CD4-positive, alpha-beta T cell treated with Interferon alpha-2 for 1 hour (primary cell): ENCODE measurements around the gene HJURP.

Experiments used
- DNase-seq, 2 donors: peaks; one replicate each; pipeline ENCODE4 v3.0.0-alpha.2; 2020 to 2022

HJURP gene

DNA sequence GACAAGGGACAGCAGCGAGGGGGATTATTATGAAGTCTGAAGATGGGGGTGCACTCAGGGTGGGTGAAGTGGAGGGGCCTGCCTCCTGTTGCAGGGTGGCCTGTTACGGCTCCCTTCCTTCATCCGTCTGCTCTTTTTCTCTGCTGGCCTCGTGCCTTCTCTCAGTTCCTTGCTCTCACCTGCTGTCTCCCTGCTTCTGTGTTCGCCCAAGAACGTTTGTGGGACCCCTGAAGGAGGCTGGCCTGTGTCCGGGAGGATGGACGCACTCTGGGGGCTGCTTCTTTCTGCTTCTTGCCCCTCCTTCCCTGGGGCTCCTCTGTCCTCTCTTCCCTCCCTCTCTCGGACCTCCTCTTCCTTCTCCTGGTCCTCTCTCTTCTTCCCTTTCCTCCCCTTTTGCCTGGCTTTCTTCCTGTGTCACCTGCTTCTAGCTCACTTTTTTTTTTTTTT lies 62.4 kb downstream of the HJURP start:
- no peak for DNase-seq

DNA sequence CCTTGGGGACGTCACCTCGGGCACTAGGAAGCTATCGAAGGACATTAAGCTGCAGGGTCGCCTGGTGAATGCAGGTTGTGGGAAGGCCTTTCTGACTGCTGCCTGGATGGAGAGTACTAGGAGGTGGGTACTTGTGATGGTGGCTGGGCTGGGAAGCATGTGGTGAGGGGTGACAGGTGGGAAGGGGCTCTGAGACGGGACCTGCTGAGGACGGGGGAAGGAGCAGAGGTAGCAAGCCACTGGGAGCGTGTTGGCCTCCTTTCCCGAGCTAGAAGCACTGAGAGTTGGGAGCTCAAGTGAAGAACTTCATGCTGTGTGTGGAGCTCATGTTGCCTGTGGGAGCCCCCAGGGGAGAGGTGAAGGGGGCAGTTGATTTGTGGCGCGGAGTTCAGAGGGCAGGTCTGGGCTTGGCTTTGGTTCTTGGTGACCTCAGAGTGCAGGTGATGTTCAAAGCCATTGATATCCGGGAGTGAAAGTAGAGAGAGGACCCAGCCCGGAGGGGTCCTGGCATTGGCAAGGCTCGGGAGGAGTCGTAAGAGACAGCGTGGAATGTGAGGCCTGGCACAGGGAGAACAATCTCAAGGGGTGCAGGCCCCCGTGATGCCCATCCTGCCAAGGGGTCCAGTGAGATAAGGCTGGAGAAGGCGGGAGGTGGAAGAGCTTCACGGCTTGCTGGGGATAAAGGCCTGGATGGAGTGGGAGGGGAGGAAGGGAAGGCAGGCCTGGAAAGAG lies 63.0 kb downstream of the HJURP start:
- DNase-seq, result no peak

DNA sequence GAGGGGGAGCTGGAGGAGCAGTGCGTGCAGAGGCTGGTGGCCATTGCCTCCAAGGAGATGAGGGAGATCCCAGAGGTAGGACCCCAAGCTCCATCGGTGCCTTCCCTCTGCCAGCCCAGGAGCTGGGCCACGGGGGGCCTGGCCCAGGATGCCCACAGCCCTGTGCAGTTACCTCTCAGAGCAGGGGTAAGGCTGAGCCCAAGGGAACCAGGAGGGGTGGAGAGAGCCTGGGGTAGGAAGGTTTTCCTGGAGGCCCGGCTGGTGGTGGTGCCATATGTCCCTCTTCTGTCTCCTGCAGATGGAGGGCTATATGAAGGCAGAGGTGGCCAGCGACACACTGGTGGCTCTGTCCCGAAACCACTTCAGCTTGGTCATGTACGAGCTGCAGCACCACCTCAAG lies 64.8 kb downstream of the HJURP start:
- DNase-seq, result no peak
